Measurements from ENCODE around the gene SPAG4.

SPAG4 gene

DNA sequence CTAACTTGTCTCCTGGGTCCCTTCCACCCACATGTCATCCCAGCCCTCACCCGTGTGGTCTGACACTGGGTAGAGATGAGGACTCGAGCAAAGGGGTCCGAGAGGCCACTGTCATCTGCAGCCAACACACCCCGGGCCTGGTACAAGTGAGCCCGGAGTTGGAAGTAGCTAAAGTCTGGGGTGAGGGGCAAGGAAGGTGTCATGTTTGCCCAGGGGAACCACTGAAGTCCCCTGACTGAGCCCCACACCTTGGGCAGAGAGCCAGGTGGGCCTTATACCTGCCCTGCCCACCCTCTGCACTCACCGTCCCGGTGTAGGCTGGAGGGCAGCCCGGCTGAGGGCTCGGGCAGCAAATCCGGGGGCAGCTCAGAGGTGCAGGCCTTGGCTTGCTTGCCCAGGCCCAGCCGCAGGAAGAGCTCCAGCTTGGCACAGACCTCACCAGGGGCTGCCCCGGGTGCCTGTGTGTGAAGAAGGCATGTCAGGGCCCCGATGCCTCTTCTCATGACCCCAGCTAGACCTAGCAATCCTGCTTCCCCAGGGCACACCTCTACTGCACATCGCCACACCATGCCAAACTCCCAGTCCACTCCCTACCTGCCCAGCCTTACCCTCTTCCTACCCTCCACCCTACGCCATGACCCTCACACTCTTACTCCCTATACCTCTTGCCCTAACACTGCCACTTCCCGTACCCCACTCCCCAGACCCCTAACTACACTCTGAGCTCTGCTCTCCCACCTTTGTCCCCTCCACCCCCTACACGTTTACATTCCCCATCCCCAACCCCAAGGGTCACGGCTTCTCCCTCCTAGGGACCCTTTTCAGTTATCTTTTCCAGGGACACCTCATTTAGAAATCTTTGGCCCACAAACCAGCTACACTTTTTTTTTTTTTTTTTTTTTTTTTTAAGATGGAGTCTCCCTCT, 31.7 kb upstream of the SPAG4 start:
- H3K36me3 ChIP-seq = no peaks in the 10 kb centered on the region
- H3K4me3 ChIP-seq (ENCODE audit: low read depth, low read length) = no peak overlapping the region
- TF ChIP-seq, protein P1, sequence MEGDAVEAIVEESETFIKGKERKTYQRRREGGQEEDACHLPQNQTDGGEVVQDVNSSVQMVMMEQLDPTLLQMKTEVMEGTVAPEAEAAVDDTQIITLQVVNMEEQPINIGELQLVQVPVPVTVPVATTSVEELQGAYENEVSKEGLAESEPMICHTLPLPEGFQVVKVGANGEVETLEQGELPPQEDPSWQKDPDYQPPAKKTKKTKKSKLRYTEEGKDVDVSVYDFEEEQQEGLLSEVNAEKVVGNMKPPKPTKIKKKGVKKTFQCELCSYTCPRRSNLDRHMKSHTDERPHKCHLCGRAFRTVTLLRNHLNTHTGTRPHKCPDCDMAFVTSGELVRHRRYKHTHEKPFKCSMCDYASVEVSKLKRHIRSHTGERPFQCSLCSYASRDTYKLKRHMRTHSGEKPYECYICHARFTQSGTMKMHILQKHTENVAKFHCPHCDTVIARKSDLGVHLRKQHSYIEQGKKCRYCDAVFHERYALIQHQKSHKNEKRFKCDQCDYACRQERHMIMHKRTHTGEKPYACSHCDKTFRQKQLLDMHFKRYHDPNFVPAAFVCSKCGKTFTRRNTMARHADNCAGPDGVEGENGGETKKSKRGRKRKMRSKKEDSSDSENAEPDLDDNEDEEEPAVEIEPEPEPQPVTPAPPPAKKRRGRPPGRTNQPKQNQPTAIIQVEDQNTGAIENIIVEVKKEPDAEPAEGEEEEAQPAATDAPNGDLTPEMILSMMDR (IDR thresholded peaks at IDR 0.05; ENCODE audit: low read depth, low read length) = no peak
- H3K27me3 ChIP-seq (ENCODE audit: insufficient read depth, low read depth, severe bottlenecking) = no peaks in the 10 kb centered on the region
- H3K9me3 ChIP-seq (ENCODE audit: severe bottlenecking) = peaks cover 4% of the 10 kb centered on the region
- DNase-seq = no peak
- no peak overlapping the region for H3K27ac ChIP-seq

GRCh38 chr20:35586751-35587425, 28.7 kb upstream of the SPAG4 start:
- Histone ChIP-seq H3K9me3 (ENCODE audit: severe bottlenecking) (no peaks in the 10 kb centered on the region), H3K4me3 (ENCODE audit: low read depth, low read length) (no peak overlapping the region), H3K36me3 (no peaks in the 10 kb centered on the region), H3K27me3 (ENCODE audit: insufficient read depth, low read depth, severe bottlenecking) (no peaks in the 10 kb centered on the region), H3K27ac (no peak overlapping the region)
- TF ChIP-seq, protein P1 (IDR thresholded peaks at IDR 0.05; ENCODE audit: low read depth, low read length) = no peak
- no peak for DNase-seq

- Histone ChIP-seq H3K36me3 (no peaks in the 10 kb centered on the region), H3K9me3 (ENCODE audit: severe bottlenecking) (no peaks in the 10 kb centered on the region), H3K27me3 (ENCODE audit: insufficient read depth, low read depth, severe bottlenecking) (no peaks in the 10 kb centered on the region), H3K4me3 (ENCODE audit: low read depth, low read length) (no peak overlapping the region), H3K27ac (no peak overlapping the region)
- DNase-seq = no peak
- TF ChIP-seq, protein P1 (IDR thresholded peaks at IDR 0.05; ENCODE audit: low read depth, low read length) = no peak
These were observed 28.2 kb upstream of the SPAG4 start for GRCh38 chr20:35587436-35587835.

DNA sequence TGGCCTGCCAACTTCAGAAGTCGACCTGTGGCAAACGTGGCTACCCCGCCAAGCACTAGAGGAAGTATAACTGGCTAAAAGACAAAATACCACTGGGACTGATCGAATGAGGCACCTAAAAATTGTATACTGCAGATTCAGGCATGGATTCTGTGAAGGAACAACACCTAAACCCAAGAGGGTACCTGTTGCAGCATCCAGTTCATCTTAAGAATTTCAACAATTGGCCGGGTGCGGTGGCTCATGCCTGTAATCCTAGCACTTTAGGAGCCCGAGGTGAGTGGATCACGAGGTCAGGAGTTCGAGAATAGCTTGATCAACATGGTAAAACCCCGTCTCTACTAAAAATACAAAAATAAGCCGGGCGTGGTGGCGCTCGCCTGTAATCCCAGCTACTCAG, 27.2 kb upstream of the SPAG4 start:
- Histone ChIP-seq H3K4me3 (ENCODE audit: low read depth, low read length) (no peak overlapping the region), H3K27me3 (ENCODE audit: insufficient read depth, low read depth, severe bottlenecking) (no peaks in the 10 kb centered on the region), H3K9me3 (ENCODE audit: severe bottlenecking) (no peaks in the 10 kb centered on the region), H3K27ac (no peak overlapping the region), H3K36me3 (no peaks in the 10 kb centered on the region)
- DNase-seq = no peak
- TF ChIP-seq, protein P1 (IDR thresholded peaks at IDR 0.05; ENCODE audit: low read depth, low read length) = no peak

GRCh38 chr20:35592339-35592974, 23.2 kb upstream of the SPAG4 start:
- Histone ChIP-seq H3K4me3 (ENCODE audit: low read depth, low read length) (no peak overlapping the region), H3K27ac (no peak overlapping the region), H3K9me3 (ENCODE audit: severe bottlenecking) (no peaks in the 10 kb centered on the region), H3K27me3 (ENCODE audit: insufficient read depth, low read depth, severe bottlenecking) (no peaks in the 10 kb centered on the region), H3K36me3 (no peaks in the 10 kb centered on the region)
- TF ChIP-seq, protein P1 (IDR thresholded peaks at IDR 0.05; ENCODE audit: low read depth, low read length) = no peak
- no peak for DNase-seq

Data from WERI-Rb-1 (cell line).